Upper lobe of left lung (tissue), 4 donors: Measurements from ENCODE around the gene GCLM.

Experiments
- CTCF ChIP-seq, 6 experiments: fragments of 450-650 bp in 4 of 6; fragments of 200-600 bp in 2 of 6; sonication (generic) in 2 of 6; IDR thresholded peaks; one replicate each; pipeline ENCODE4 v1.5.1; 2016 to 2019; ENCODE audit warnings: antibody characterized with exemption in 6 of 6
- EP300 ChIP-seq, 4 donors: sonication (generic); formaldehyde crosslinking; IDR thresholded peaks; one replicate each; pipeline ENCODE4 v1.5.1; 2017; ENCODE audit warnings: antibody characterized with exemption in 4 of 4, control low read depth in 2 of 4

- TF ChIP-seq EP300 (IDR thresholded peaks at IDR 0.05) (no peak), CTCF (IDR thresholded peaks at IDR 0.05) (no peak)
These were observed 67.5 kb downstream of the GCLM start for GRCh38 chr1:93841771-93842170.
